ENCODE results near the gene C11orf42.

The C11orf42 gene

DNA sequence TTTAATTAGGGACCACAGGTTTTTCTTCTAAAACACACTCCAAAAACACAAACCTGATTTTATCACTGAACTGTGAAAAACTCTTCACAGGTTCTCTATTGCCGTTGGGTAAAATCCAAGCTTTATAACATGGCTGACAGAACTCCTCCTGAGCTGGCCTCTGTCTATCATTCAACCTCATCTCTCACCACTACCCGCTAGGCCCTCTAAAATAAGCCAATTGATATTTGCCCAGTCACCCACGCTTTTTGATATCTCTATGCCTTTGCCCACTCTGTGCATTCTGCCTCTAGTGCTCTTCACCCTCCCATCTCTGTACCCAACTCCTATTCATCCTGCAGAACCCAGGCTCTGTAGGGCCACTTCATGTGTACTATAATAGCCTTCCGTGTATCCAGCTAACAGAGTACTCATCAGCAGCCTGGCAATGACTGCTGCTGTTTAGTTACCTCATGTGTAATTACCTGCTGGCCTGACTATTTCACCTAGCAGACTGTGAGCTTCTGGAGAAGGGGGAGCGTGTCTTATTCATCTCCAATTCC lies 32.5 kb downstream of the C11orf42 start:
- no peak for ATAC-seq
- TF ChIP-seq ZFP30 (CRISPR knock-in tag; IDR thresholded peaks at IDR 0.05) (no peak), TCF4 (CRISPR knock-in tag; IDR thresholded peaks at IDR 0.05; ENCODE audit: borderline replicate concordance) (no peak), BACH2 (CRISPR knock-in tag; IDR thresholded peaks at IDR 0.05; ENCODE audit: borderline replicate concordance) (no peak), ZFP3 (CRISPR knock-in tag; IDR thresholded peaks at IDR 0.05) (peak; percentile 89)
- TF ChIP-seq, protein P1, sequence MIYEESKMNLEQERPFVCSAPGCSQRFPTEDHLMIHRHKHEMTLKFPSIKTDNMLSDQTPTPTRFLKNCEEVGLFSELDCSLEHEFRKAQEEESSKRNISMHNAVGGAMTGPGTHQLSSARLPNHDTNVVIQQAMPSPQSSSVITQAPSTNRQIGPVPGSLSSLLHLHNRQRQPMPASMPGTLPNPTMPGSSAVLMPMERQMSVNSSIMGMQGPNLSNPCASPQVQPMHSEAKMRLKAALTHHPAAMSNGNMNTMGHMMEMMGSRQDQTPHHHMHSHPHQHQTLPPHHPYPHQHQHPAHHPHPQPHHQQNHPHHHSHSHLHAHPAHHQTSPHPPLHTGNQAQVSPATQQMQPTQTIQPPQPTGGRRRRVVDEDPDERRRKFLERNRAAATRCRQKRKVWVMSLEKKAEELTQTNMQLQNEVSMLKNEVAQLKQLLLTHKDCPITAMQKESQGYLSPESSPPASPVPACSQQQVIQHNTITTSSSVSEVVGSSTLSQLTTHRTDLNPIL (CRISPR knock-in tag; IDR thresholded peaks at IDR 0.05; ENCODE audit: low read depth), result no peak
- TF ChIP-seq, protein P2, sequence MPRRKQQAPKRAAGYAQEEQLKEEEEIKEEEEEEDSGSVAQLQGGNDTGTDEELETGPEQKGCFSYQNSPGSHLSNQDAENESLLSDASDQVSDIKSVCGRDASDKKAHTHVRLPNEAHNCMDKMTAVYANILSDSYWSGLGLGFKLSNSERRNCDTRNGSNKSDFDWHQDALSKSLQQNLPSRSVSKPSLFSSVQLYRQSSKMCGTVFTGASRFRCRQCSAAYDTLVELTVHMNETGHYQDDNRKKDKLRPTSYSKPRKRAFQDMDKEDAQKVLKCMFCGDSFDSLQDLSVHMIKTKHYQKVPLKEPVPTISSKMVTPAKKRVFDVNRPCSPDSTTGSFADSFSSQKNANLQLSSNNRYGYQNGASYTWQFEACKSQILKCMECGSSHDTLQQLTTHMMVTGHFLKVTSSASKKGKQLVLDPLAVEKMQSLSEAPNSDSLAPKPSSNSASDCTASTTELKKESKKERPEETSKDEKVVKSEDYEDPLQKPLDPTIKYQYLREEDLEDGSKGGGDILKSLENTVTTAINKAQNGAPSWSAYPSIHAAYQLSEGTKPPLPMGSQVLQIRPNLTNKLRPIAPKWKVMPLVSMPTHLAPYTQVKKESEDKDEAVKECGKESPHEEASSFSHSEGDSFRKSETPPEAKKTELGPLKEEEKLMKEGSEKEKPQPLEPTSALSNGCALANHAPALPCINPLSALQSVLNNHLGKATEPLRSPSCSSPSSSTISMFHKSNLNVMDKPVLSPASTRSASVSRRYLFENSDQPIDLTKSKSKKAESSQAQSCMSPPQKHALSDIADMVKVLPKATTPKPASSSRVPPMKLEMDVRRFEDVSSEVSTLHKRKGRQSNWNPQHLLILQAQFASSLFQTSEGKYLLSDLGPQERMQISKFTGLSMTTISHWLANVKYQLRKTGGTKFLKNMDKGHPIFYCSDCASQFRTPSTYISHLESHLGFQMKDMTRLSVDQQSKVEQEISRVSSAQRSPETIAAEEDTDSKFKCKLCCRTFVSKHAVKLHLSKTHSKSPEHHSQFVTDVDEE (CRISPR knock-in tag; IDR thresholded peaks at IDR 0.05), result no peak
- TF ChIP-seq, protein P3, sequence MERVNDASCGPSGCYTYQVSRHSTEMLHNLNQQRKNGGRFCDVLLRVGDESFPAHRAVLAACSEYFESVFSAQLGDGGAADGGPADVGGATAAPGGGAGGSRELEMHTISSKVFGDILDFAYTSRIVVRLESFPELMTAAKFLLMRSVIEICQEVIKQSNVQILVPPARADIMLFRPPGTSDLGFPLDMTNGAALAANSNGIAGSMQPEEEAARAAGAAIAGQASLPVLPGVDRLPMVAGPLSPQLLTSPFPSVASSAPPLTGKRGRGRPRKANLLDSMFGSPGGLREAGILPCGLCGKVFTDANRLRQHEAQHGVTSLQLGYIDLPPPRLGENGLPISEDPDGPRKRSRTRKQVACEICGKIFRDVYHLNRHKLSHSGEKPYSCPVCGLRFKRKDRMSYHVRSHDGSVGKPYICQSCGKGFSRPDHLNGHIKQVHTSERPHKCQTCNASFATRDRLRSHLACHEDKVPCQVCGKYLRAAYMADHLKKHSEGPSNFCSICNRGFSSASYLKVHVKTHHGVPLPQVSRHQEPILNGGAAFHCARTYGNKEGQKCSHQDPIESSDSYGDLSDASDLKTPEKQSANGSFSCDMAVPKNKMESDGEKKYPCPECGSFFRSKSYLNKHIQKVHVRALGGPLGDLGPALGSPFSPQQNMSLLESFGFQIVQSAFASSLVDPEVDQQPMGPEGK (CRISPR knock-in tag; IDR thresholded peaks at IDR 0.05; ENCODE audit: borderline replicate concordance), result no peak
- TF ChIP-seq, protein P4, sequence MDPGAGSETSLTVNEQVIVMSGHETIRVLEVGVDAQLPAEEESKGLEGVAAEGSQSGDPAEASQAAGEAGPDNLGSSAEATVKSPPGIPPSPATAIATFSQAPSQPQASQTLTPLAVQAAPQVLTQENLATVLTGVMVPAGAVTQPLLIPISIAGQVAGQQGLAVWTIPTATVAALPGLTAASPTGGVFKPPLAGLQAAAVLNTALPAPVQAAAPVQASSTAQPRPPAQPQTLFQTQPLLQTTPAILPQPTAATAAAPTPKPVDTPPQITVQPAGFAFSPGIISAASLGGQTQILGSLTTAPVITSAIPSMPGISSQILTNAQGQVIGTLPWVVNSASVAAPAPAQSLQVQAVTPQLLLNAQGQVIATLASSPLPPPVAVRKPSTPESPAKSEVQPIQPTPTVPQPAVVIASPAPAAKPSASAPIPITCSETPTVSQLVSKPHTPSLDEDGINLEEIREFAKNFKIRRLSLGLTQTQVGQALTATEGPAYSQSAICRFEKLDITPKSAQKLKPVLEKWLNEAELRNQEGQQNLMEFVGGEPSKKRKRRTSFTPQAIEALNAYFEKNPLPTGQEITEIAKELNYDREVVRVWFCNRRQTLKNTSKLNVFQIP (CRISPR knock-in tag; IDR thresholded peaks at IDR 0.05; ENCODE audit: borderline replicate concordance, low read depth), result no peak

DNA sequence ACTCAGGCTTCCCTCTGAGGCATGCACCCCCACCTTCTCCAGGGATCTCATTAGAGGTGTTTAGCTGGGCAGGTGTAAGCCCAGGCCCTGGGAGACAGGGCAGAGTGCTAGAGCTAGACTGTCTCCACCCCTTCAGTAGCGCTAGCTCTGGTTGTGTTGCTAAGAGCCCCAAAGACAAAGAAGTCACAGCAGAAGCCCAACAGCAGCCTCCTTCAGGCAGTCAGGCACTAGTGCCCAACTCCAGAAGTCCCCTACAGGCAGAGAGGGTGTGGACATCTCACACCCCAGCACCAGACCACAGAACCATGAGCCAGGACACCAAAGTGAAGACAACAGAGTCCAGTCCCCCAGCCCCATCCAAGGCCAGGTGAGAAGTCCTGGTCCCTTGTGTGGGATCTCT lies 33.5 kb downstream of the C11orf42 start, which contains the start of gene CNGA4:
CNGA4 (plus strand) TSS at position 188 of the 400 bp plus-strand sequence; CDS start at position 306, 118 bp downstream.
- no peak for ATAC-seq
- TF ChIP-seq ZNF8 (CRISPR knock-in tag; IDR thresholded peaks at IDR 0.05) (no peak), ESRRG (CRISPR knock-in tag; IDR thresholded peaks at IDR 0.05) (no peak), TCF4 (CRISPR knock-in tag; IDR thresholded peaks at IDR 0.05; ENCODE audit: borderline replicate concordance) (no peak), PPARA (CRISPR knock-in tag; IDR thresholded peaks at IDR 0.05; ENCODE audit: borderline replicate concordance) (no peak), ZNF70 (CRISPR knock-in tag; IDR thresholded peaks at IDR 0.05) (no peak), CSDC2 (CRISPR knock-in tag; IDR thresholded peaks at IDR 0.05) (no peak), ARNTL (CRISPR knock-in tag; IDR thresholded peaks at IDR 0.05; ENCODE audit: borderline replicate concordance, low read depth) (no peak), SNAI2 (CRISPR knock-in tag; IDR thresholded peaks at IDR 0.05) (no peak), ISL1 (CRISPR knock-in tag; IDR thresholded peaks at IDR 0.05) (no peak), ZFP3 (CRISPR knock-in tag; IDR thresholded peaks at IDR 0.05) (no peak), TOX (CRISPR knock-in tag; IDR thresholded peaks at IDR 0.05; ENCODE audit: borderline replicate concordance) (no peak), GLIS3 (CRISPR knock-in tag; IDR thresholded peaks at IDR 0.05) (no peak), ZC3H10 (CRISPR knock-in tag; IDR thresholded peaks at IDR 0.05) (no peak), OSR1 (CRISPR knock-in tag; IDR thresholded peaks at IDR 0.05) (no peak)
- TF ChIP-seq, protein P5, sequence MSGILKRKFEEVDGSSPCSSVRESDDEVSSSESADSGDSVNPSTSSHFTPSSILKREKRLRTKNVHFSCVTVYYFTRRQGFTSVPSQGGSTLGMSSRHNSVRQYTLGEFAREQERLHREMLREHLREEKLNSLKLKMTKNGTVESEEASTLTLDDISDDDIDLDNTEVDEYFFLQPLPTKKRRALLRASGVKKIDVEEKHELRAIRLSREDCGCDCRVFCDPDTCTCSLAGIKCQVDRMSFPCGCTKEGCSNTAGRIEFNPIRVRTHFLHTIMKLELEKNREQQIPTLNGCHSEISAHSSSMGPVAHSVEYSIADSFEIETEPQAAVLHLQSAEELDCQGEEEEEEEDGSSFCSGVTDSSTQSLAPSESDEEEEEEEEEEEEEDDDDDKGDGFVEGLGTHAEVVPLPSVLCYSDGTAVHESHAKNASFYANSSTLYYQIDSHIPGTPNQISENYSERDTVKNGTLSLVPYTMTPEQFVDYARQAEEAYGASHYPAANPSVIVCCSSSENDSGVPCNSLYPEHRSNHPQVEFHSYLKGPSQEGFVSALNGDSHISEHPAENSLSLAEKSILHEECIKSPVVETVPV (CRISPR knock-in tag; IDR thresholded peaks at IDR 0.05), result no peak
- TF ChIP-seq, protein P4 (CRISPR knock-in tag; IDR thresholded peaks at IDR 0.05; ENCODE audit: borderline replicate concordance, low read depth), result no peak
- TF ChIP-seq, protein P2 (CRISPR knock-in tag; IDR thresholded peaks at IDR 0.05), result no peak
- TF ChIP-seq, protein P3 (CRISPR knock-in tag; IDR thresholded peaks at IDR 0.05; ENCODE audit: borderline replicate concordance), result no peak
